GM13977 (cell line): Measurements from ENCODE around the gene PRSS35.
"Not testable (repeated sequence)": the region's sequence is repeated elsewhere in the genome, so short reads cannot be mapped to it uniquely, and the experiment has no call there.

Experiments used
- DNase-seq: peaks from one replicate; pipeline ENCODE4 v3.0.0; 2012; ENCODE audit warnings: low spot score
- in situ Hi-C: fragments of 300-500 bp; cut with MboI; formaldehyde crosslinking; loops from one replicate; pipeline ENCODE4 v1.12.0; 2022; ENCODE audit warnings: low sequenced_read_pairs, low pct_unique_long_range_greater_than_20kb, mixed read lengths, inconsistent platforms; ENCODE audit not compliant: unreplicated experiment
- TF ChIP-seq, protein P1 (sequence below): IDR thresholded peaks from 2 replicates; pipeline ENCODE4 v1.5.1; 2012; ENCODE audit warnings: mild to moderate bottlenecking, control low read depth; ENCODE audit not compliant: insufficient read depth; ENCODE audit errors: extremely low read depth, missing control alignments

Gene PRSS35

GRCh38 chr6:83470587-83470986 is 41.7 kb upstream of the PRSS35 start:
- TF ChIP-seq, protein P1, sequence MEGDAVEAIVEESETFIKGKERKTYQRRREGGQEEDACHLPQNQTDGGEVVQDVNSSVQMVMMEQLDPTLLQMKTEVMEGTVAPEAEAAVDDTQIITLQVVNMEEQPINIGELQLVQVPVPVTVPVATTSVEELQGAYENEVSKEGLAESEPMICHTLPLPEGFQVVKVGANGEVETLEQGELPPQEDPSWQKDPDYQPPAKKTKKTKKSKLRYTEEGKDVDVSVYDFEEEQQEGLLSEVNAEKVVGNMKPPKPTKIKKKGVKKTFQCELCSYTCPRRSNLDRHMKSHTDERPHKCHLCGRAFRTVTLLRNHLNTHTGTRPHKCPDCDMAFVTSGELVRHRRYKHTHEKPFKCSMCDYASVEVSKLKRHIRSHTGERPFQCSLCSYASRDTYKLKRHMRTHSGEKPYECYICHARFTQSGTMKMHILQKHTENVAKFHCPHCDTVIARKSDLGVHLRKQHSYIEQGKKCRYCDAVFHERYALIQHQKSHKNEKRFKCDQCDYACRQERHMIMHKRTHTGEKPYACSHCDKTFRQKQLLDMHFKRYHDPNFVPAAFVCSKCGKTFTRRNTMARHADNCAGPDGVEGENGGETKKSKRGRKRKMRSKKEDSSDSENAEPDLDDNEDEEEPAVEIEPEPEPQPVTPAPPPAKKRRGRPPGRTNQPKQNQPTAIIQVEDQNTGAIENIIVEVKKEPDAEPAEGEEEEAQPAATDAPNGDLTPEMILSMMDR = no peak
- no peak for DNase-seq
- in situ Hi-C loops = no loop called here

- TF ChIP-seq, protein P1 = no peak
- in situ Hi-C loops = no loop called here
- no peak for DNase-seq
Measured at GRCh38 chr6:83472767-83473166, 39.6 kb upstream of the PRSS35 start.

DNA sequence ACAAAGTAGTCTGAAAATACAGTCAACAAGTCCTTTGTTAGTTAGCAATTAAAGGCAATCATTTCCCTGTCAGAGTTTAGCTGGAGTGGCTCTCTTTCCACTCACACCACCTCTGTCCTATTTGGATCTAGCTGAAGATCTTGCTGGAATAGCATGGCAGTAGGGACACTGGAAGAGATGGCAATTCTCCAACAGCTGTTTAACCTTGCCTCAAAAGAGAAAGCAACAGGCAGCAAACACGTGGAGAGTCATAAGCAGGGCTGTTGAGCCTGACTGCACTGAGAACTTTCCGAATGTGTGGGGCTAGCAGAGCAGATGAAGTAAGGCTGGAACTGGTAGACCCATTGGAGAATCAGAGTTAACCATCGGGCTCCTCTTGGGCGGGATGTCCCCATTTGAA is 38.0 kb upstream of the PRSS35 start:
- TF ChIP-seq, protein P1 = no peak
- in situ Hi-C loops = no loop called here
- no peak for DNase-seq

GRCh38 chr6:83476971-83477370 is 35.4 kb upstream of the PRSS35 start:
- TF ChIP-seq, protein P1 = no peak
- in situ Hi-C loops = no loop called here
- no peak for DNase-seq

DNA sequence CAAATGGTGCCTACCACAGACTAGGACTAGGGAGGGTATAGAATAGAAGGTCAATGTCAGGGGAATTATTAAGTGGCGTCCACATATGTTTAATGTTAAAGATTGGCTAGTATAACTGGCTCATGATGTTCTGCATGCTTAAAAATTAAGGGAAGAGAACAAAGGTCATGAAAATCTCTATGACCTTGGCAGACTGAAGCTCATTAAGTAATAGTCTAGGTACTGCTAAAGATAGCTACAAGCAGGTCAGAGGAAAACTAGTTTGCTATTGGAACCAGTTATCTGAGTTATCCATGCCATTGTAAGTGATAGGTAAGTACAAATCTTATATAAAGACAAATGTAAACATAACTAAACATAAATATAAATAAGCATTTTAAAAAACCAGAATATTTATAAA is 32.9 kb upstream of the PRSS35 start:
- in situ Hi-C loops = no loop called here
- no peak for DNase-seq
- TF ChIP-seq, protein P1 = no peak

DNA sequence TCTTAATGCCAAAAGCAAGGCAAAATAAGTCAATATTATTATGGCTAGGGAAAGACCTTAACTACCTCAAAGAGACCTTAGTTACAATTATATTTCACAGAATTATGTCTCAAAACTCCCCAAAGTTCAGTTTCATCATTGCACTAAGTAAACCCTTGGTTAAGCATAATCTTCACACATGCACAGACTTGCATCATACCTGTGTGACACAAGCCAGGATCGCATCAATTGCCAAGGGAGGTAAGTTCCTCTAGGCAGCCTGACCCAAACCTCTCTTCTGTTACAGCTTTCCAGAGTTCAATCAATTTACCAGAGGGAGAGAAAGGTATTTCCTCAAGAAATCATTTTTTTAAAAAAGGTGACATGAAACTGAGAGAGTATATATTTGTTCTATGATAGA is 31.9 kb upstream of the PRSS35 start:
- TF ChIP-seq, protein P1 = no peak
- no peak for DNase-seq
- in situ Hi-C loops = no loop called here

DNA sequence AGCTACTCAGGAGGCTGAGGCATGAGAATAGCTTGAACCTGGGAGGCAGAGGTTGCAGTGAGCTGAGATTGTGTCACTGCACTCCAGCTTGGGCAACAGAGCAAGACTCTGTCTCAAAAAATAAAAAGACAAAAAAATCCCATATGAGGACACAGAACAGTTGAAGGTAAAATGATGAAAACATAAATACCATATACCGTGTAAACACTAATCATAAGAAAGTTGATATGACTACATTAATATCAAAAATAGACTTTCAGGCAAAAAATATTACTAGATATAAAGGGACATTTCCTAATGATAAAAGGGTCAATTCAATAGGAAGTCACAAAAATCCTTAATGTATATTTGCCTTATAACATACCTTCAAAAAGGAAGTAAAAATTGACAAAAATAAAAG is 30.4 kb upstream of the PRSS35 start:
- in situ Hi-C loops = not testable (repeated sequence)

GRCh38 chr6:83488448-83488847 is 23.9 kb upstream of the PRSS35 start:
- in situ Hi-C loops = no loop called here
- DNase-seq = no peak
- TF ChIP-seq, protein P1 = no peak

More for the DNA sequence above, 30.4 kb upstream of the PRSS35 start:
- DNase-seq = not testable (repeated sequence)
